ENCODE results near the gene ZNF76.

GRCh38 chr6:35283361-35283760, 23.8 kb downstream of the ZNF76 start:
- no peak for TF ChIP-seq SREBF2 (IDR thresholded peaks at IDR 0.05)
- no peak for TF ChIP-seq POLR2A (IDR thresholded peaks at IDR 0.05; ENCODE audit: low read length)
- no peak for TF ChIP-seq JUNB (IDR thresholded peaks at IDR 0.05)
- no peak for TF ChIP-seq CTCF (IDR thresholded peaks at IDR 0.05)
- TF ChIP-seq EP300 (IDR thresholded peaks at IDR 0.05): no peak

Measured in A549 (cell line).